IMR-90 (cell line): ENCODE results near the gene NALF2. TPM values are rescaled to one million over a fixed set of nuclear protein-coding genes. Genes with fewer than 3 reads are reported as not detected.

Experiments used
- ATAC-seq: fragments of 200-7000 bp; cut with Tn5 transposase; 2 replicates; pipeline ENCODE4 v1.9.1; 2020; ENCODE audit warnings: low read depth, mild to moderate bottlenecking, moderate library complexity
- BruUV-seq: library from RNA; stranded (reverse); fragments of 400-500 nt; replicated peaks from 2 replicates; lab custom pipeline; 2021; lab: Mats Ljungman, UMichigan
- CTCF ChIA-PET: fragments of 300-600 bp; formaldehyde crosslinking; extraction: SDS; loops from one replicate; lab custom pipeline; 2021; ENCODE audit warnings: antibody characterized with exemption; lab: Yijun Ruan, JAX
- POLR2A ChIA-PET: fragments of 300-600 bp; sonication (Branson Sonifier 250); formaldehyde crosslinking; loops from one replicate; lab custom pipeline; 2022; ENCODE audit warnings: antibody characterized with exemption; ENCODE audit not compliant: unreplicated experiment; lab: Charles Lee
- DNase-seq: peaks from one replicate; pipeline ENCODE4 v3.0.0; 2013
- H2AFZ ChIP-seq: replicated peaks from 2 replicates; pipeline ENCODE3; 2013; ENCODE audit warnings: low read length, mild to moderate bottlenecking; ENCODE audit not compliant: poor library complexity
- H2AK5ac ChIP-seq: 2 replicates; pipeline ENCODE4 v1.6.1; 2013; ENCODE audit warnings: low read depth, low read length, inconsistent platforms
- H2AK9ac ChIP-seq: replicated peaks from 2 replicates; pipeline ENCODE3; 2013; ENCODE audit warnings: mild to moderate bottlenecking, low read depth, low read length, moderate library complexity; ENCODE audit not compliant: poor library complexity
- H2BK120ac ChIP-seq: 2 replicates; pipeline ENCODE4 v1.6.1; 2013; ENCODE audit warnings: low read depth, low read length, inconsistent platforms
- H2BK15ac ChIP-seq: 3 replicates; pipeline ENCODE4 v1.6.1; 2013; ENCODE audit warnings: low read depth, low read length, inconsistent platforms
- H2BK20ac ChIP-seq: 2 replicates; pipeline ENCODE4 v1.6.1; 2013; ENCODE audit warnings: low read depth, mild to moderate bottlenecking, inconsistent platforms, low read length, moderate library complexity
- H2BK5ac ChIP-seq: 2 replicates; pipeline ENCODE4 v1.6.1; 2013; ENCODE audit warnings: mild to moderate bottlenecking, low read depth, low read length, inconsistent platforms; ENCODE audit not compliant: poor library complexity, severe bottlenecking
- H3K14ac ChIP-seq: replicated peaks from 2 replicates; pipeline ENCODE4 v1.6.1; 2013; ENCODE audit warnings: low read depth, low read length, inconsistent platforms
- H3K18ac ChIP-seq: 2 replicates; pipeline ENCODE4 v1.6.1; 2013; ENCODE audit warnings: low read depth, low read length, control low read depth
- H3K23ac ChIP-seq: 2 replicates; pipeline ENCODE4 v1.6.1; 2013; ENCODE audit warnings: low read depth, low read length, inconsistent platforms
- H3K27ac ChIP-seq: 2 replicates; pipeline ENCODE4 v1.5.1; 2013; ENCODE audit warnings: mild to moderate bottlenecking, control low read depth, low read length; ENCODE audit not compliant: insufficient read depth
- H3K27me3 ChIP-seq: 2 replicates; pipeline ENCODE4 v1.6.1; 2013; ENCODE audit warnings: low read length; ENCODE audit not compliant: control insufficient read depth, insufficient read depth
- H3K36me3 ChIP-seq: 2 replicates; pipeline ENCODE4 v1.6.1; 2013; ENCODE audit warnings: low read length, mixed read lengths; ENCODE audit not compliant: control insufficient read depth, insufficient read depth
- H3K4ac ChIP-seq: 2 replicates; pipeline ENCODE4 v1.6.1; 2013; ENCODE audit warnings: low read depth, low read length, inconsistent platforms
- H3K4me1 ChIP-seq: 2 replicates; pipeline ENCODE4 v1.6.1; 2013; ENCODE audit warnings: low read length, mixed read lengths; ENCODE audit not compliant: control insufficient read depth, insufficient read depth
- H3K4me2 ChIP-seq: 2 replicates; pipeline ENCODE4 v1.6.1; 2013; ENCODE audit warnings: low read depth, mild to moderate bottlenecking, control low read depth, low read length, moderate library complexity
- H3K4me3 ChIP-seq: 2 replicates; pipeline ENCODE4 v1.5.1; 2013; ENCODE audit warnings: low read depth, mild to moderate bottlenecking, control low read depth, low read length, moderate library complexity; ENCODE audit not compliant: insufficient read depth
- H3K56ac ChIP-seq: 2 replicates; pipeline ENCODE4 v1.6.1; 2013; ENCODE audit warnings: low read length, inconsistent platforms; ENCODE audit not compliant: insufficient read depth; ENCODE audit errors: extremely low read depth
- H3K79me1 ChIP-seq, 2 experiments: 2 replicates each; pipeline ENCODE4 v1.6.1; 2013; ENCODE audit warnings: low read length in 2 of 2, inconsistent platforms in 1 of 2, low read depth in 1 of 2
- H3K9ac ChIP-seq: 2 replicates; pipeline ENCODE4 v1.6.1; 2013; ENCODE audit warnings: low read depth, low read length, control low read depth
- H3K9me1 ChIP-seq: 2 replicates; pipeline ENCODE4 v1.6.1; 2013; ENCODE audit warnings: low read length, inconsistent platforms; ENCODE audit not compliant: insufficient read depth
- H3K9me3 ChIP-seq: 2 replicates; pipeline ENCODE4 v1.6.1; 2013; ENCODE audit warnings: low read length; ENCODE audit not compliant: control insufficient read depth, insufficient read depth
- H4K20me1 ChIP-seq: 2 replicates; pipeline ENCODE4 v1.6.1; 2013; ENCODE audit warnings: low read length, inconsistent platforms; ENCODE audit not compliant: insufficient read depth
- H4K5ac ChIP-seq: 2 replicates; pipeline ENCODE4 v1.6.1; 2013; ENCODE audit warnings: mild to moderate bottlenecking, low read depth, low read length, control low read depth
- H4K8ac ChIP-seq, 2 experiments: 2 replicates each; pipeline ENCODE4 v1.6.1; 2013; ENCODE audit warnings: low read depth in 2 of 2, low read length in 2 of 2, control low read depth in 1 of 2, inconsistent platforms in 1 of 2
- H4K91ac ChIP-seq: 2 replicates; pipeline ENCODE4 v1.6.1; 2013; ENCODE audit warnings: low read depth, low read length, inconsistent platforms; ENCODE audit not compliant: insufficient read depth
- MAFK ChIP-seq: IDR thresholded peaks from 2 replicates; pipeline ENCODE4 v1.6.1; 2012; ENCODE audit warnings: low read depth, low read length, improper control_type of control experiment
- MXI1 ChIP-seq: IDR thresholded peaks from 2 replicates; pipeline ENCODE4 v1.6.1; 2012; ENCODE audit warnings: low read depth, mild to moderate bottlenecking, low read length, moderate library complexity, borderline replicate concordance
- SMC3 ChIP-seq: fragments of 150-350 bp; IDR thresholded peaks from 2 replicates; pipeline ENCODE4 v1.6.1; 2016; ENCODE audit warnings: low read depth, mild to moderate bottlenecking, antibody characterized with exemption, low read length, moderate library complexity
- dilution Hi-C: fragments of 300-500 bp; cut with HindIII; formaldehyde crosslinking; loops from one replicate; pipeline ENCODE4 v1.14.3; 2018; ENCODE audit warnings: low sequenced_read_pairs; ENCODE audit not compliant: unreplicated experiment
- in situ Hi-C: fragments of 300-500 bp; cut with MboI; formaldehyde crosslinking; loops from 3 replicates; pipeline ENCODE4 v1.14.3; 2019; ENCODE audit warnings: low sequenced_read_pairs, inconsistent platforms, mixed read lengths
- intact Hi-C: fragments of 100-400 bp; cut with micrococcal nuclease; formaldehyde crosslinking; loops from 2 replicates; pipeline ENCODE4 v1.10.0; 2022
- polyA plus RNA-seq, 3 experiments: library from polyadenylated mRNA; depleted of rRNA; stranded (reverse); fragments of >200 nt; gene quantifications; 2 replicates each; pipeline ENCODE4 v1.2.3, GENCODE V29; 2012; ENCODE audit warnings: low replicate concordance in 1 of 3
- total RNA-seq: library from RNA; depleted of rRNA; stranded (reverse); fragments of >200 nt; gene quantifications from 2 replicates; pipeline ENCODE4 v1.2.3, GENCODE V29; 2012
- TF ChIP-seq, protein P1 (sequence below): fragments of 150-350 bp; IDR thresholded peaks from 2 replicates; pipeline ENCODE4 v1.6.1; 2016; ENCODE audit warnings: low read depth, mild to moderate bottlenecking, low read length, moderate library complexity, borderline replicate concordance

The NALF2 gene
- total and polyA plus RNA-seq, 2 of the 4 experiments (the other 2 are of a cell fraction): not detected

DNA sequence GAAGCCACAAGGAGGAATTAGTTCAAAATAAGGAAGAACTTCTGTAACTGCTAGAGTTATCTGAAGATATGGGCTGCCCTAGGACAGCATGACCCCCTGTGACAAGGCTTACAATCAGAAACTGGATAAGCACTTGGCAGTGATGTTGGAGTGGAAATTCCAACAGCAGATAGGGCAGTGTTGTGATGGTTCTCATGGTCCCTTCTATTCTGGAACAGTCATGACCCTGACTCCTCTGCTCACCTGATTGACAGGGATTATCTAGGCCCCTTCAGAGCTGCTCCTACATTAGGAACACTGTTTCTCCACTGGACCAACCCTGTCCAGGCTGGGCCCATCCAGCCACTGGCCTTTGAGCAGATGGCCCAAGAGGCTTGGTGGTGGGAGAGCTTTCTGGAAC, 17.9 kb downstream of the NALF2 start:
- intact Hi-C loops: no loop called here
- Histone ChIP-seq H4K5ac (no peak overlapping the region), H2AK9ac (no peak overlapping the region), H2AK5ac (no peak overlapping the region), H3K56ac (no peak overlapping the region), H3K79me1 (no peaks in the 10 kb centered on the region), H3K9ac (no peak overlapping the region), H2BK15ac (no peak overlapping the region), H3K36me3 (no peaks in the 10 kb centered on the region), H3K9me3 (no peaks in the 10 kb centered on the region), H4K20me1 (no peaks in the 10 kb centered on the region), H3K18ac (no peak overlapping the region), H3K27me3 (peaks cover 13% of the 10 kb centered on the region), H4K91ac (no peak overlapping the region), H2BK5ac (no peak overlapping the region), H3K9me1 (no peaks in the 10 kb centered on the region), H2BK120ac (no peak overlapping the region), H3K14ac (no peak overlapping the region), H3K4me3 (no peak overlapping the region), H3K4me1 (no peaks in the 10 kb centered on the region), H2AFZ (no peak overlapping the region), H3K27ac (no peak overlapping the region), H3K23ac (no peak overlapping the region), H3K4me2 (no peak overlapping the region), H2BK20ac (no peak overlapping the region), H3K4ac (no peak overlapping the region), H4K8ac (no peak overlapping the region)
- ChIA-PET POLR2A (no interaction called here), CTCF (no interaction called here)
- dilution Hi-C loops: no loop called here
- no peak for DNase-seq
- no TSS peak for BruUV-seq
- in situ Hi-C loops: no loop called here
- ATAC-seq: no peak
- TF ChIP-seq SMC3 (no peak), MAFK (no peak), MXI1 (no peak)
- TF ChIP-seq, protein P1, sequence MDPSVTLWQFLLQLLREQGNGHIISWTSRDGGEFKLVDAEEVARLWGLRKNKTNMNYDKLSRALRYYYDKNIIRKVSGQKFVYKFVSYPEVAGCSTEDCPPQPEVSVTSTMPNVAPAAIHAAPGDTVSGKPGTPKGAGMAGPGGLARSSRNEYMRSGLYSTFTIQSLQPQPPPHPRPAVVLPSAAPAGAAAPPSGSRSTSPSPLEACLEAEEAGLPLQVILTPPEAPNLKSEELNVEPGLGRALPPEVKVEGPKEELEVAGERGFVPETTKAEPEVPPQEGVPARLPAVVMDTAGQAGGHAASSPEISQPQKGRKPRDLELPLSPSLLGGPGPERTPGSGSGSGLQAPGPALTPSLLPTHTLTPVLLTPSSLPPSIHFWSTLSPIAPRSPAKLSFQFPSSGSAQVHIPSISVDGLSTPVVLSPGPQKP: no peak
